ENCODE measurements around the gene FGF14.
A peak's percentile ranks its signal among the peaks of the same experiment; 100 is the strongest.

The FGF14 gene

GRCh38 chr13:102401766-102402165 lies at the start of gene FGF14:
Gene FGF14, minus strand, starts transcription at chr13:102402048.
- TF ChIP-seq GATA2 (IDR thresholded peaks at IDR 0.05; ENCODE audit: low read depth, low read length) = no peak
- no peak for TF ChIP-seq GATA3 (IDR thresholded peaks at IDR 0.05; ENCODE audit: low read depth, low read length)

GRCh38 chr13:102443249-102443648 lies 41.4 kb upstream of the FGF14 start:
- TF ChIP-seq GATA2 (IDR thresholded peaks at IDR 0.05; ENCODE audit: low read depth, low read length) (no peak), GATA3 (IDR thresholded peaks at IDR 0.05; ENCODE audit: low read depth, low read length) (no peak)

GRCh38 chr13:102441085-102441484 lies 39.2 kb upstream of the FGF14 start:
- no peak for TF ChIP-seq GATA3 (IDR thresholded peaks at IDR 0.05; ENCODE audit: low read depth, low read length)
- TF ChIP-seq GATA2 (IDR thresholded peaks at IDR 0.05; ENCODE audit: low read depth, low read length) = no peak

GRCh38 chr13:102440259-102440936 lies 38.5 kb upstream of the FGF14 start:
- TF ChIP-seq GATA2 (IDR thresholded peaks at IDR 0.05; ENCODE audit: low read depth, low read length) (no peak), GATA3 (IDR thresholded peaks at IDR 0.05; ENCODE audit: low read depth, low read length) (no peak)

- TF ChIP-seq GATA3 (IDR thresholded peaks at IDR 0.05; ENCODE audit: low read depth, low read length) = no peak
- no peak for TF ChIP-seq GATA2 (IDR thresholded peaks at IDR 0.05; ENCODE audit: low read depth, low read length)
Observed at GRCh38 chr13:102422690-102423089, 20.8 kb upstream of the FGF14 start.

GRCh38 chr13:102405499-102406100 lies 3.8 kb upstream of the FGF14 start:
- no peak for TF ChIP-seq GATA3 (IDR thresholded peaks at IDR 0.05; ENCODE audit: low read depth, low read length)

- TF ChIP-seq GATA3 (IDR thresholded peaks at IDR 0.05; ENCODE audit: low read depth, low read length) (no peak), GATA2 (IDR thresholded peaks at IDR 0.05; ENCODE audit: low read depth, low read length) (no peak)
Observed at GRCh38 chr13:102402290-102402689, 442 bp upstream of the FGF14 start.

- TF ChIP-seq GATA3 (IDR thresholded peaks at IDR 0.05; ENCODE audit: low read depth, low read length) (no peak), GATA2 (IDR thresholded peaks at IDR 0.05; ENCODE audit: low read depth, low read length) (no peak)
Observed at GRCh38 chr13:102401265-102401664, 583 bp downstream of the FGF14 start.

GRCh38 chr13:102400675-102401145 lies 1.1 kb downstream of the FGF14 start:
- no peak for TF ChIP-seq GATA3 (IDR thresholded peaks at IDR 0.05; ENCODE audit: low read depth, low read length)
- TF ChIP-seq GATA2 (IDR thresholded peaks at IDR 0.05; ENCODE audit: low read depth, low read length) = no peak

GRCh38 chr13:102399791-102400674 lies 1.8 kb downstream of the FGF14 start:
- TF ChIP-seq GATA2 (IDR thresholded peaks at IDR 0.05; ENCODE audit: low read depth, low read length) = no peak
- TF ChIP-seq GATA3 (IDR thresholded peaks at IDR 0.05; ENCODE audit: low read depth, low read length) = no peak

- TF ChIP-seq GATA3 (IDR thresholded peaks at IDR 0.05; ENCODE audit: low read depth, low read length) = no peak
Observed at GRCh38 chr13:102395939-102396338, 5.9 kb downstream of the FGF14 start.

GRCh38 chr13:102395174-102395573 lies 6.7 kb downstream of the FGF14 start:
- no peak for TF ChIP-seq GATA2 (IDR thresholded peaks at IDR 0.05; ENCODE audit: low read depth, low read length)
- TF ChIP-seq GATA3 (IDR thresholded peaks at IDR 0.05; ENCODE audit: low read depth, low read length) = no peak

- no peak for TF ChIP-seq GATA3 (IDR thresholded peaks at IDR 0.05; ENCODE audit: low read depth, low read length)
- peak; percentile 11; the same call in 1 of the 2 replicates for TF ChIP-seq GATA2 (IDR thresholded peaks at IDR 0.05; ENCODE audit: low read depth, low read length)
Observed at GRCh38 chr13:102394158-102395053, 7.4 kb downstream of the FGF14 start.
